ELF-1 (cell line): Measurements from ENCODE around the gene CDH23.
A peak's percentile ranks its signal among the peaks of the same experiment; 100 is the strongest.

Source experiments
- DNase-seq: peaks from one replicate; pipeline ENCODE4 v3.0.0-alpha.2; 2016; ENCODE audit warnings: low read depth, low spot score

CDH23 gene

DNA sequence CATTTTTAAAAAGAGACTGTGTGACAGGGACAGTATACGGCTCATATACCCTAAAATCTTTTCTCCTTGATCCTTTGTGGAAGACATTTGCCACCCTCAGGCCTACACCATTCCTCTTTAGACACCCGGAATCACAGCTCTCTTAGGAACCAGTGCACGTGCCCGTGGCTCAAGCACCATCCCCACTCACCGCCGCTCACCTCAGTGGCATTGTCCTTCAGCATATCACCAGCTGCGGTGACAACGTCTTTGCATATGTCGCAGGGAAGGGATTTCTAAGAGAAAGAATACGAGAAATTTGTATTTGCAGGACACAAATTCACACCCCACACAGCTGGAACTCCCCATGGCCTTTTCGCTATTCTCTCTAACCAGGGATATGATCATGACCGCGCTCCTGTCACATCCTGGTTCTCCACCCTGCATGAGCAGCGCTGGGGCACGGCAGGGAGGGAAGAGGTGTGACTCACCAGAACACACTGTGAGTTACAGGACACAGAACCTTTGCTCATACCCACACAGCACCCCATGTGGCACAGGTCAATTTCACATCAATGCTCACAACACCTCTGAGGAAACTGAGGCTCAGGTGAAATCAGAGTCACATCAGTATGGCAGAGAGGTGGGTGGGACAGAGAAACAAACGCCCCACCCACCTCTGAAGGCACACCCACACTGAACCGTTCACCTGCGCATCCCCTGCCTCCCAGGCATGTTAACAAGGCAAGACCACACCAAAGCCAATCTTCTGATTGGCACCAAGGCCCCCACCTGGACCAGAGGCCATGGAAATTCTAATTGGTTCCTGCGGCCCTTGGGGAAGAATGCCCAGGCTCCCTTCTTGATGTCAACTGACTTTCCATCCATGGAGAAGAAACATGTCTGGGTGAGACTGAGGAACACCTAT, 435.2 kb downstream of the CDH23 start:
- no peak for DNase-seq

DNA sequence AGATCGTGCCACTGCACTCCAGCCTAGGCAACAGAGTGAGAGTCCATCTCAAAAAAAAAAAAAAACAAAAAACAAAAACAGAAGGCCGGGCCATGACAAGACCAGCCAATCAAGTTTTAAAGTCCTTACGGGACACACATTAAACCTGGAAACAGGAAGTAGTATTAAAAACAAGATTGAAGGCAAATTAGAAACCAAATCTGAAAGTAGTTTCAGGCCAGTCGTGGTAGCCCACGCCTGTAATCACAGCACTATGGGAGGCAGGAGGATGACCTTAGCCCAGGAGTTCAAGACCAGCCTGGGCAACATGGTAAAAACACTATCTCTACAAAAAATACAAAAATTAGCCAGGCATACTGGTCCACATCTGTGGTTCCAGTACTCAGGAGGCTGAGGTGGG, 436.2 kb downstream of the CDH23 start:
- DNase-seq, result no peak

DNA sequence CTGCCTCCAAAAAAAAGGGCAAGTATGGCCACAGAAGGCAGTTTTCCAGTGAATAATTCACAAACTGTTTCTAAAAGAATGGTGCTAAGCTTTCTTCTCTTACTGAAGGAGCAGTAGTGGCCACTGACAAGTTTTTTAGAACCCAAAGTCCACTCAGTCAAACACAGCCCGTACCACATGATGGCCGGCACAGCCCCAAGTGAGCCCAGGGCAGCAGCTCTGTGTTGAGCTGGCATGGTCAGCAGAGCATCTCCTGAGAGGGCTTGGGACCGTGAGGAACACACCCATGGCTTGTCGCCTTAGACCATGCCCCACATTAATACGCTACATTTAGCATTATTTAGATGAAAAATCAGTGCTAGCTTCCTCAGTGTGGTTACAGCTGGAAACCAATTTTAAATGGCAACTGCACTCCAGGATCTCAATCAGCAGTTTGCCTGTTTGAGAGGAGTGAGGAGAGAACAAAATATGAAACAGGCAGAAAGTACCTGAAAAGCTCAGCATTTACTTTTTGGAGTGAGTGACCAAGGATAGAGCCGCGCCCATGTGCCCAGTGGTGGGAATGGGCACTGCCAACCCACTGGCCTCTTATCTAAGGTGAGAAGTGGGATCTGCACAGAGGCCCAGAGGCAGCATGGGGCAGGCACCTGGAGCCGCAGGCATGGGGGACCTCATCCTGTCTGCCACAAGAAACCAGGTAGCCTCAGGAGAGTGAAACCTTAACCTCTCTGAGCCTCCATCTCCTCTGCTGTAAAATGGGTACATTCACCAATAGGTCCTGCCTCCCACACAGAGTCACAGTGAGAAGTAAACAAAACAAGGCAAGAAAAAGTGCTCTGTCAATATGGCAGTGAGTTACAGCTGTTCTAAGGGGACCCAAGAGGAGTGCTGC, 437.0 kb downstream of the CDH23 start:
- no peak for DNase-seq

DNA sequence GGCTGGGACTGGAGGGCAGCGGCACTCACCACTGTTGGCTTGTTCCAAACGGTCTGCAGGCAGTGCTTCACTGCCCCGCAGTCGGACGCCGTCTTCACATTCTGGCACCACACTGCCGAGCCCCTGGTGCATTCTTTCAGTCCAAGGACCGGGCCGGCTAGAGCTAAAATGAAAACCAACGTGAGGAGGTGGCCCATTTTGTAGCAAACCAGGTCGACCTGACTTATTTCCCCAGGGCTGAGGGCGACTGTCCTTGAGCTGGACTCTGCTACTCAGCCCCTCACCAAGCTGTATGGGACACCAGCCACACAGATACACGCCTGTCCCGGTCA, 437.6 kb downstream of the CDH23 start:
- no peak for DNase-seq

DNA sequence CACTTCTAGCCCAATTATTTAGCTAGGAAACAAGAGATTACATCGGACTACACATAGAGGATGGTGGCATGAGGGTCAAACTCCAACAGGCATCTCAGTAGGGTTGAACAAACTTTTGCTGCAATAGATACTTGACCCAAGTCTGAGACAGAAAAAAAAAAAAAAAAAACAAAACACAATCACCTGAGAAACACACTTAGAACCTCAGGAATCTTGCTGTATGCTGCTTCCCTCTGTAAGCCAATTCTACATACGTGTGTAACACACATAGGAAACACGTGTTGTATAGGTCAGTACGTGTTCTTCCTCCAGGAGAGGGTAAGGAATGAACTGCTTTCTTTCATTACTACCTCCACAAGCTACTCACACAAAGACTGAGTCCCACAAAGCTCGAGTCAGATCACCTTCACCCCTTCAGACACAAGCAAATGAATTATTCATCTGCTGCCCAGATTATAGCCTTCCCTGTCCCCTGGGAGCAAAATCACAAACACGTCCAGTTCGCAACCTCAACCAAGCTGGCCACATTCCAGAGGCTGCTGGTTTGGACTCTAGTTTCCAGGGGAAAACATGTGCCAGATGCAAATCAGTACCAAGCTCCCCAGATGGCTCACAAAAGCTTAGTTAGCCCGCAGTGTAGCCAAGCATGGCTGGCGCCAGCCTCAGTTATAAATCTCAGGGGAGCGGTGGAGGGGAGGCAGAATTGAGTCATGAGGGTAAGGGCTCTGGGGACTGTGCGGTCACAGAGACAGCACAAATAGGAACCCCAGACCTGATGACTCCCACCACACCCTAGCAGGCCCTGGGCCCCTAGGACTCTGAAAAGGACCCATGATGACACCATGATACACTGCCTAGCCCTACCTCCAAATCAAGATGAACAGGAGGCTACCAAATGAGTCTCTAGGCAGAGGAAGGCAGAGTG, 439.2 kb downstream of the CDH23 start:
- peak; percentile 32 for DNase-seq

DNA sequence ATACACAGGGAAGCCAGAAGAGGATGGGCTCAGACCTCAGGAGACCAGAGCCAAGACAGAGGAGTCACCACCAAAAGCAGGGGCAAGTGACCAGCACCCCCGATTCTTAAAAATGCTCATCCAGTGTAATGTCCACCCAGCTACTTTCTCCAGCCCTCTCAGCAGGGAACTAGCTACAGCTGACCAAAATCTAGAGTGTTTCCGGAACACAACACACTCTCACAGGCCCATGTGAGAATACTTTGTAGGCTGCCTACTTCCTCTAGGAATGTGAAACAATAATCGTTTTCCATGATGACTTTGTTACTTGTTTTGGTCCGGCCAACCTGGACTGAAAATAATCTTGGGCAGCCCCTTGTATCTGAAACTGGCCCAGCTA, 439.9 kb downstream of the CDH23 start:
- DNase-seq, result no peak

DNA sequence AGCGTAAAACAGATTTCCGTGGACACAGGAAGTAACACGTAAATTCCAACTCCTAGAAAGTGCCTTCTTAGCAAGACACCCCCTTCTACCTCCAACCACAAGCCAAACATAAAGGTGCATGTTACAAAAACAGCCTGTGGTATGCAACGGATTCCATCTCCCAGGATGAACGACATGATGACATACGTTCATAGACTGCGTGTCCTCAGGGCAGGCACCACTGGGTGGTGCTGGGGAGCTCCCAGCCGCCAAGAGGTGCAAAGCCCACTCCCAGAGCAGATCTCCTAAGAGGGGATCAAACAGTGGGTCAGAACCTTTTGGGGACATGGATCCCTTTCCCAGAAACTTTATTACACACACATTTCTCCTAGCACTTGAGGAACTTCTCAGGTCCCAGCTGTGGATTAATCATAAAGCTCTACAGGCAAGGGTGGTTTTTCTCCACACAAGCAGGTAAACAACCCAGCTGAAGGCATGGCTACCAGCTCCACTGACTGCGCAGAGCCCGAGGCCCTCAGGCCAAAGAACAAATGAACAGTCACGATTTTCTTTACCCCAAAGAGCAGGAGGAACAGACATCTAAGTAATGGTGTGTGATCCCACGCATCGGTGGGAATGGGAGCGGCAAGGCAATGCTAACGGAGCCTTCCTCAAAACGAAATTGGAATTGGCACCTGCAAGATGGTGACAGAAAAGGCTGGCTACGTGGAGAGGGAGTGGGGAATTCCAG, 440.5 kb downstream of the CDH23 start:
- peak; percentile 67 for DNase-seq

DNA sequence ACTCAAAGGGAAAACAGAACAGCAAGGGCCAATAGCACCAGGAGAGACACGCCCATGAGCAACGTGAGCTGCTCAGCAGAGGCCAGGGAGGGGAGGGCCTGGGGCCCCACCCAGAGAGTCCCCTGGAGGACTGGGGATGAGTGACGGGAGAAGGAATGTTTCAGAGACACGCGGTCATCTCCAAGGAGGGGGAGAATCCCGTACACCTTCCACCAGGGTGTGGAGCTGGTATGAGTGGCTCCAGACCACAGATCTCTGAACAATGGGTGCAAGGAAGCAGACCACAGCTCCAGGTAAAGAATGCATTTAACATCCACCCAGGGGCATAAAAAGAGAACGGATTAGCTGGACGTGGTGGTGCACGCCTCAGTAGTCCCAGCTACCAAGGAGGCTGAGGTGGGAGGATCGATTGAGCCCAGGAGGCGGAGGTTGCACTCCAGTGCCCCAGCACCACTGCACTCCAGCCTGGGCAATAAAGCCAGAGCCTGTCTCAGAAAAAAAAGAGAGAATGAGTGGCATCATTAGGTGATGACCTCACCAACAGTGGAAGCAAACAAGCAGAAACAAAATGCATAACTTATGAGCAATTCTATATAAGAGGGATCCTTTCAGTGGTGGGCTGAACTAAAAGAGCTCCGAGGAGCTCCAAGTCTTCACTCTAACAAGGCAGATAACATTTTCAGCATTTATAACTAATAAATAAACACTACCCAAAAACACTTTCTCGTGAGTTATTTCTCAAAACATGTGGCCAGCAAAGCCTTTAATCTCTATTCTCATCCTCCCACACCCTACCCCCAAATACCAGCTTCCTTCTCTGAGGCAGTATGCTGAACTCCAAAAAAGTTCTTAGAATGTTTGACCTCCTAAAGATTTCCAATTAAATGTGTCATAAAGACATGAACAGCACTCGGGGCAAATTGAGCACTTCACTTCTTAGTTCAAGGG, 441.8 kb downstream of the CDH23 start:
- peak; percentile 58 for DNase-seq

DNA sequence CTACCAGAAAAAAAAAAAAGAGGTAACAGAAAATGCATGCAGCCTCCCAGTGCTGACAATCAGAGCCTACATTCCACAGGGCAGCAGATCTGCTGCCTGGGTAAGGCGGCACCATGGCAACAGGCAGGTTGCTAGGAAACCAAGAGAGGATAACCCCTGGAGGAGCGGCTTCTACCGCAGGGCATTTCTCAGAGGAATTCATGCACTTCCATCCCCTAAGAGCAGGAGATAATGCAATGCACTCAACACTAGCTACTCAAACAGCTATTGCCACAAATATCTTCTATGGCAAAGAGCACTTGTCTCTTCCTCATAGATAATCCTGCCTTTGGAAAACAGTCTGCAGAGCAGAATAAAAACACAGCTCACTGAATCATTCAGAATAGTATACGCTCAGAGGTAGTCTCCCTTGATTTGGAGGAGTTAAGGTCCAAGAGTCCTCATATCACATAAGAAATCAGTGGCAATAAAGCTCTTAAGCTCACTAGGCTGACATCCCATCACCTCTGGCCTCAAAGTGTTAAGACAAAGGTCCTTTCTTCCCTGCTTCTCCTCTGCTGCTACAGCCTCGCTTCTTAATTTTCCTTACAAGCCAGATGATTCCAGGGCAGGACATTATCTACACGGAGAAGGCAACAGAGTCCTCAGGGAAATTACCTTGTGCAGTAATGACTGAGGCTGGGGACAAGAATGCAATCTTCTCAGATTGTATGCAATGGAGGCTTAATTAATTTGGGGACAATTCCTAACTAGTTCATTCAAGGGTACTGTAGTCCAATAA, 443.6 kb downstream of the CDH23 start:
- DNase-seq, result peak; percentile 97

DNA sequence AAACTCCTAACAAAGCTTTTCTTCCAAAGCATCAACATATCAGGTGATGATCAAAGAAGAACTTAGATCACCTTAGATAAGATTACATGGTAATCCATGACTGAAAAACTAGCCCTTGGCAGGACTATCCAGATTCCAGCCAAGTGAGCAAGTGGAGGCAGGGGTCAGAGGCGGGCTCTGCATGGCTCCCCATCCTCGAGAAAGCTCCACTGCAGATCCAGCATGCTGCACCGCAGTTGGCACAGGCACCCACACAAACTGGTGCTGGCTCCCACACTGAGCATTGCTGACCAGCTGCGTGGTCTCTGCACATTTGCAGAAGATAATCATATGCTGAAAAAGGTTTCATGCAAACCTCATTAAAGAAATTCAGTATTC, 444.2 kb downstream of the CDH23 start:
- no peak for DNase-seq

DNA sequence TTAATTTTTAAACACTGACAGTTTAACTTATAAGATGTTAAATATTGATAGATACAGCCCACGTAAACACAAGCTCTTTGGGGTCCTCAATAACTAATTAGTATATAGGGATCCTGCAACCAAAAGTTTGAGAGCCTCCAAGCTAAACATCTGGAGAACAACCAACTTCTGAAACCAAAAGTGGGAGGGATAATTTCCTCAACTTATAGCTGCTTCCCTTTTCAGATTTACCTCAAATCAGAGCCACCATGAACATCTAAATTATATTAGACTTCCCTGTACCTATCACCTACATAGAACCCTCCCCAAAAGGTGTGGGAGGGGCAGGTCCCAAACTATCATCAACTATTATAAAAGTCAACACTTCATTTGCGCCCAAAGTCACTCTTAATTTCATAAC, 445.7 kb downstream of the CDH23 start:
- DNase-seq, result no peak

DNA sequence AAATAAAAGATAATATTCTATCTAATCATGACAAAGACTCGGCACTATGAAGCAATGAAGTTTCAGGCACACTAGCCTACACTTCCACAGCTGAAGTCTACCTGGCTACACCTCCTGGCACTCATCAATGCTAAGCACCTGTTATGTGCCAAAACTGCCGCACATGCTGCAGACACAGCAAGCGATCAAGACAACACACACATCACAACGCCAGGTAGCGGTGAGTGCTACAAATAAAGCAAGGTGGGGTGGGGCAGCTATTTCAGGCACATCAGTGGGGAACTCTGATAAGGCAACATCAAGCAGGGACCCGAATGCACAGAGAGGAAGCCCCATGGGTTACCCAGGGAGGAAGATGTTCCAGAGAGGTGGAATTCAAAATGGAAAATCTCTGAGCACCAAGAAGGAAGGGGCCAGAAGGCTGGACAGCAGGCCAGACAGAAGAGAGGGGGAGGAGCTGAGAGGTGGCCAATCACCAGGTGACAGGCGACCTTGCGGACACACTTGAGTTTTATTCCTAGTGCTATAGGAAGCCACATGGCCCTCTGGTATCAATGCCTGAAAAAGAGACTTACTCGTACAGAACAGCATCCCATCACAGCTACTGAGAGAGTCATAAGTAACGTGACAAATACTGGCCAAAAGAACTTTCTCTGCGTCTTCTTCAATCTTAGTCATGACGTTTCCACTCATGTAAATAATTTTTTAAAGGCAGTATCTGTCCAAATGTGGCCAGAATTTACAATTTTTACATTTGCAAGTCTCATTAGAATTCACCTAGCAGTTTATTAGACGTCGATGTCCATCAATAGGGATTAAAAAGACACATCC, 446.4 kb downstream of the CDH23 start:
- DNase-seq, result no peak

DNA sequence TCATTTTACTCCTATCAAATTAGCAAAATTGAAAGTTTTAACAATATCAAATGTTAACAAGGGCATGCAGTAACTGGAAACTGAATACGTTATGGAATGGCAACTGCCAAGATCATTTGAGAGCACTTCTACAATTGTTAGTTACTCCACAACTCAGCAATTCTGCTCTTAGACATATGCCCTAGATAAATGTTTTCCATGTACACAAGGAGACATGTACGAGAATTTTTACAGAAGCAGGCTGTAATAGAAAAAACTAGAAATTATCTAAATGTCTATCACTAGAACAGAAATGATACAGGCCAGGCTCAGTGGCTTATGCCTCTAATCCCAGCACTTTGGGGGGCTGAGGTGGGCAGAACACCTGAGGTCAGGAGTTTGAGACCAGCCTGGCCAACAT, 447.4 kb downstream of the CDH23 start:
- DNase-seq, result no peak

DNA sequence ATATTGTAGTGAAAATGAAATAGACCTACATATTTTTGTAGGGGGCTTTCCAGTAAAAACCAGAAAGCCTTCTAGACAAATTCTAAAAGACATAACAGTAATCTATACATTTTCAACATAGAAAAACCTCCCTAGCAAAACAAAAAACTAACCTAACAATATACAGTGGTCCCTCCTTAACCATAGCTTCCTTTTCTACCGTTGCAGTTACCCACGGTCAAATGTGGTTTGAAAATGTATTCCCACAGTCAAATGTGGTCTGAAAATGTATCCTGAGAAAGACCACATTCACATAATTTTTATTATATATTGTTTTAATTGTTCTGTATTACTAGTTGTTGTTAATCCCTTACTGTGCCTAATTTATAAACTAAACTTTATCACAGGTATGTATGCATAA, 448.0 kb downstream of the CDH23 start:
- no peak for DNase-seq

DNA sequence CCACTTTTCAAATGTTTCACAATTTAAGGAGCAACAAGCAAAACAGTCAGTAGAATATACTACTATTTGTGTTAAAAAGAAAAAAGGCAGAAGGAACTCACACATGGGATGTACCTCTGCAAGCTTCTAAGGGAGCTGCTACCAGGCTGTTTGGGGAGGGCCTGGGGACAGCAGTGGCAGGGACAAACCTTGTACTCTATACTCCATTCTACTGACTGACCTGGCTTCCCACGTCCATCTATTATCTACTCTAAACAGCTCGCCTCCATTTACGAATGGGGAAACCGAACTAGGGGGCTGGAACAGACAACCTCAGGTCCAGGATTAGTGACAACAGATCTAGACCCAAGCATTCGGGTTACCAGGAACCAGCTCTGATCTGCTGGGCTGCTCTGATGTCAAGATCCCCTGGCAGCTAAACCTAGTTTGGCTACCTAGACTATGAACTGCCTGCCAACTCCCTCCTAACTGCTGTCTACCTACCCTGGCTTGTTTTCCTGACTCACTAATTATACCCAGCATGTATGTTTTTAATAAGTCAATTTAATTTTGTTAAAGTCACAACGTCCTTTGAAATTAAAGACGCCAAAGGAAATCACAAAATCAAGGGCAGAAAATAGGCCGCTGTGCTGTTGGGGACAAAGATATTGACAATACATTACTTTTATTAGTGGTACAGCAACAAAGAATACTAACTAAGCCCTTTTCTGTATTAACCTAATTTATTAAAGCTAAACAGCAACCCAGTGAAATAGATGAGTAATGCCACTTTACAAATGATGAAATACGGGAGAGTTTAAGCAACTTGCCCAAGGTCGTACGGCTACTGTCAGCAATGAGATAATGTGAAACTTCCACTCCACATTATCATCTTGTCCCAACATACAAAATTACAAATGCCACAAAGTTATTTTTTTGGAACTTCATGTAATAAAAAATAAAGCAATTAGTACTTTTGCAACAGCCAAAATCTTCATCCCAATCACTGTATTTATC, 449.0 kb downstream of the CDH23 start:
- no peak for DNase-seq

DNA sequence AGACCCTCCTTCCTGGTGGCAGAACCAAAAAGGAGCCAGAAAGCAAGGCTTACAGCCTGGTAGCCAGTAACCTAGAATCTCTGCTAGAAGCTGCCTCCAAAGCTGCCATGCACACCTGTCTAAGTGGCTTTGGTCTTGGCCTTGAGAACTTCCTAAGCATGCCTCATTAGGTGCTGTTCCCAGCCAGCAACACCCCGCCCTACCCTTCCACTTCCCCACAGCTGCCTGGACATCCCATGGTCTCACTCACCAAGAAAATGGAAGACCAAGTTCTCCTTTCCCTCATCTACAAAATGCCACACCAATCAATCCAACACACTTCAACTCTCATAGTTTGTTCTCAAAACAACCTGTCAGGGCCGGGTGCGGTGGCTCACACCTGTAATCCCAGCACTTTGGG, 450.1 kb downstream of the CDH23 start:
- no peak for DNase-seq

DNA sequence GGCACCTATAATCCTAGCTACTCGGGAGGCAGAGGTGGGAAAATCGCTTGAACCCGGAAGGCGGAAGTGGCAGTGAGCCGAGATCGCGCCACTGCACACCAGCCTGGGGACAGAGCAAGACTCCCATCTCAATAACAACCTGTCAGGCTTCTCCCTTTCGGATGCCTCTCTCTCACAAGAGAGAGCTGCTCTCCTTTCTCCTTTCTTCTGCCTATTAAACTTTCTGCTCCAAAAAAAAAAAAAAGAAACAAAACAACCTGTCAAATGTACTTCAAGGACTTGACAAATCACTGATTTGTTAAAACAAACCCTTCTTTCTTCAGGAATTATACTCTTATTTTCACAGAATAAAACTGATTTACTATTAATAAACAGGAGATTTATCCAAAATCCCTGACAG, 450.7 kb downstream of the CDH23 start:
- DNase-seq, result no peak
